Osteoblast (primary cell): ENCODE results near the gene TEKTIP1. TPM values are rescaled to one million over a fixed set of nuclear protein-coding genes. Genes with fewer than 3 reads are reported as not detected.
"Not testable (repeated sequence)": the region's sequence is repeated elsewhere in the genome, so short reads cannot be mapped to it uniquely, and the experiment has no call there.

Source experiments
- DNase-seq: peaks from one replicate; pipeline ENCODE4 v3.0.0; 2011; ENCODE audit warnings: low spot score, mixed read lengths; ENCODE audit not compliant: insufficient read length; ENCODE audit errors: missing footprints
- H2AFZ ChIP-seq: 2 replicates; pipeline ENCODE4 v1.6.0; 2011; ENCODE audit warnings: mild to moderate bottlenecking, low read length
- H3K27ac ChIP-seq: 2 replicates; pipeline ENCODE4 v1.5.1; 2011; ENCODE audit warnings: mild to moderate bottlenecking, low read depth, low read length, moderate library complexity
- H3K27me3 ChIP-seq: 2 replicates; pipeline ENCODE4 v1.6.0; 2012; ENCODE audit warnings: mild to moderate bottlenecking, control low read depth, inconsistent platforms, low read length, moderate library complexity; ENCODE audit not compliant: insufficient read depth
- H3K36me3 ChIP-seq: 2 replicates; pipeline ENCODE4 v1.5.1; 2011; ENCODE audit warnings: mild to moderate bottlenecking, low read length, control low read depth, moderate library complexity; ENCODE audit not compliant: insufficient read depth
- H3K4me1 ChIP-seq: 2 replicates; pipeline ENCODE4 v1.5.1; 2011; ENCODE audit warnings: mild to moderate bottlenecking, low read length, control low read depth, moderate library complexity; ENCODE audit not compliant: insufficient read depth
- H3K4me2 ChIP-seq: 2 replicates; pipeline ENCODE4 v1.6.0; 2011; ENCODE audit warnings: mild to moderate bottlenecking, low read length; ENCODE audit not compliant: insufficient read depth
- H3K4me3 ChIP-seq: fragments of 200-600 bp; sonication (generic); 3 replicates; pipeline ENCODE4 v1.5.1; 2012; ENCODE audit warnings: mild to moderate bottlenecking, low read length, inconsistent platforms; ENCODE audit not compliant: insufficient read depth
- H3K79me2 ChIP-seq: 2 replicates; pipeline ENCODE4 v1.6.0; 2012; ENCODE audit warnings: mild to moderate bottlenecking, low read length, control low read depth, inconsistent platforms; ENCODE audit not compliant: insufficient read depth
- H3K9me3 ChIP-seq: 2 replicates; pipeline ENCODE4 v1.5.1; 2011; ENCODE audit warnings: low read depth, low read length, control low read depth
- H4K20me1 ChIP-seq: 2 replicates; pipeline ENCODE4 v1.6.0; 2012; ENCODE audit warnings: mild to moderate bottlenecking, low read length, control low read depth; ENCODE audit not compliant: insufficient read depth
- CTCF ChIP-seq: IDR thresholded peaks from 2 replicates; pipeline ENCODE4 v1.5.1; 2011; ENCODE audit warnings: mild to moderate bottlenecking, low read depth, low read length, moderate library complexity; ENCODE audit errors: extremely low read depth
- total RNA-seq: library from RNA; depleted of rRNA; stranded (reverse); fragments of >200 nt; gene quantifications from 2 replicates; pipeline ENCODE4 v1.2.3, GENCODE V29; 2012

The TEKTIP1 gene
- total RNA-seq, 1 donor: not detected

- Histone ChIP-seq H3K27me3 (no peaks in the 10 kb centered on the region), H3K4me2 (peak within 1 kb of the TSS; percentile 98), H4K20me1 (peaks cover 28% of the 10 kb centered on the region), H3K79me2 (peaks cover 46% of the 10 kb centered on the region), H2AFZ (peak within 1 kb of the TSS; percentile 100), H3K9me3 (no peaks in the 10 kb centered on the region), H3K4me1 (peaks cover 24% of the 10 kb centered on the region), H3K4me3 (peak within 1 kb of the TSS; percentile 99), H3K36me3 (peaks cover 10% of the 10 kb centered on the region), H3K27ac (peak within 1 kb of the TSS; percentile 94)
- peak; percentile 100 for DNase-seq
- TF ChIP-seq CTCF: no peak
Measured at GRCh38 chr19:3505598-3506383, 33.2 kb upstream of the TEKTIP1 start, which contains the start of gene FZR1. TSS of gene FZR1 (plus strand) at chr19:3506311. CDS start at chr19:3522990, 16,679 bp downstream.

GRCh38 chr19:3506384-3507340 lies 32.3 kb upstream of the TEKTIP1 start:
- peak overlapping the region; percentile 74 for H3K27ac ChIP-seq
- peaks cover 55% of the 10 kb centered on the region for H3K79me2 ChIP-seq
- peak overlapping the region; percentile 98 for H3K4me2 ChIP-seq
- H4K20me1 ChIP-seq: peaks cover 36% of the 10 kb centered on the region
- no peak for TF ChIP-seq CTCF
- H3K4me1 ChIP-seq: peaks cover 21% of the 10 kb centered on the region
- H3K4me3 ChIP-seq: peak overlapping the region; percentile 99
- peaks cover 14% of the 10 kb centered on the region for H3K36me3 ChIP-seq
- H3K9me3 ChIP-seq: no peaks in the 10 kb centered on the region
- no peaks in the 10 kb centered on the region for H3K27me3 ChIP-seq
- H2AFZ ChIP-seq: peak overlapping the region; percentile 59
- DNase-seq: peak; percentile 93

- H2AFZ ChIP-seq: no peak overlapping the region
- no peaks in the 10 kb centered on the region for H3K9me3 ChIP-seq
- peak overlapping the region; percentile 98 for H3K4me2 ChIP-seq
- H4K20me1 ChIP-seq: peaks cover 45% of the 10 kb centered on the region
- H3K27me3 ChIP-seq: no peaks in the 10 kb centered on the region
- H3K4me1 ChIP-seq: peaks cover 21% of the 10 kb centered on the region
- H3K36me3 ChIP-seq: peaks cover 14% of the 10 kb centered on the region
- DNase-seq: no peak
- H3K27ac ChIP-seq: peak overlapping the region; percentile 74
- peaks cover 64% of the 10 kb centered on the region for H3K79me2 ChIP-seq
- TF ChIP-seq CTCF: no peak
- H3K4me3 ChIP-seq: peak overlapping the region; percentile 99
Measured at GRCh38 chr19:3507371-3508120, 31.4 kb upstream of the TEKTIP1 start.

- not testable (repeated sequence) for H2AFZ ChIP-seq, H3K4me2 ChIP-seq, H3K27ac ChIP-seq, H3K4me3 ChIP-seq, H3K9me3 ChIP-seq, DNase-seq, H3K27me3 ChIP-seq
- Histone ChIP-seq H3K4me1 (peaks cover 21% of the 10 kb centered on the region), H4K20me1 (peaks cover 51% of the 10 kb centered on the region), H3K36me3 (peaks cover 14% of the 10 kb centered on the region), H3K79me2 (peaks cover 70% of the 10 kb centered on the region)
Measured at GRCh38 chr19:3508121-3508661, 30.8 kb upstream of the TEKTIP1 start.
